LNCAP (cell line): ENCODE results near the gene ENSA.

Experiments used
- CTCF ChIP-seq: fragments of 450-650 bp; IDR thresholded peaks from 2 replicates; pipeline ENCODE4 v1.5.1; 2017; ENCODE audit warnings: mild to moderate bottlenecking

Gene ENSA

GRCh38 chr1:150596095-150596892 is 33.1 kb downstream of the ENSA start:
- no peak for TF ChIP-seq CTCF

- TF ChIP-seq CTCF = no peak
Observed at GRCh38 chr1:150582371-150582770, 47.0 kb downstream of the ENSA start.

- TF ChIP-seq CTCF = no peak
Observed at GRCh38 chr1:150579945-150580642, 49.3 kb downstream of the ENSA start.

GRCh38 chr1:150579110-150579944 is 50.1 kb downstream of the ENSA start, which contains the start of gene MCL1:
Gene MCL1 (minus strand): TSS chr1:150579610. CDS start chr1:150579530, 80 bp downstream.
- TF ChIP-seq CTCF = no peak

GRCh38 chr1:150578272-150579109 is 50.9 kb downstream of the ENSA start:
- no peak for TF ChIP-seq CTCF

- TF ChIP-seq CTCF = no peak
Observed at GRCh38 chr1:150577557-150578271, 51.7 kb downstream of the ENSA start.
